Muscle layer of colon (tissue), 2 donors: ENCODE measurements around the gene ERICH4.

Source experiments
- H3K27ac ChIP-seq: one replicate; pipeline ENCODE4 v1.7.0; 2013; ENCODE audit warnings: low read depth, mild to moderate bottlenecking, low read length, moderate library complexity
- H3K27me3 ChIP-seq, 2 donors: one replicate each; pipeline ENCODE4 v1.7.0; 2013; ENCODE audit warnings: low read length in 2 of 2, mild to moderate bottlenecking in 2 of 2; ENCODE audit not compliant: insufficient read depth in 2 of 2, control insufficient read depth in 1 of 2
- H3K36me3 ChIP-seq: one replicate; pipeline ENCODE4 v1.7.0; 2013; ENCODE audit warnings: mild to moderate bottlenecking, low read length; ENCODE audit not compliant: insufficient read depth
- H3K4me1 ChIP-seq: one replicate; pipeline ENCODE4 v1.7.0; 2013; ENCODE audit warnings: mild to moderate bottlenecking, low read length; ENCODE audit not compliant: insufficient read depth
- H3K4me3 ChIP-seq, 2 donors: one replicate each; pipeline ENCODE4 v1.7.0; 2013; ENCODE audit warnings: low read length in 2 of 2, low read depth in 1 of 2, mild to moderate bottlenecking in 1 of 2, moderate library complexity in 1 of 2
- H3K9ac ChIP-seq: one replicate; pipeline ENCODE4 v1.7.0; 2013; ENCODE audit warnings: low read length
- H3K9me3 ChIP-seq: one replicate; pipeline ENCODE4 v1.7.0; 2013; ENCODE audit warnings: mild to moderate bottlenecking, low read length
- donor health status: abdominal sarcoma.
- donor health status: Adenocarcinoma of cecum.

Gene ERICH4

DNA sequence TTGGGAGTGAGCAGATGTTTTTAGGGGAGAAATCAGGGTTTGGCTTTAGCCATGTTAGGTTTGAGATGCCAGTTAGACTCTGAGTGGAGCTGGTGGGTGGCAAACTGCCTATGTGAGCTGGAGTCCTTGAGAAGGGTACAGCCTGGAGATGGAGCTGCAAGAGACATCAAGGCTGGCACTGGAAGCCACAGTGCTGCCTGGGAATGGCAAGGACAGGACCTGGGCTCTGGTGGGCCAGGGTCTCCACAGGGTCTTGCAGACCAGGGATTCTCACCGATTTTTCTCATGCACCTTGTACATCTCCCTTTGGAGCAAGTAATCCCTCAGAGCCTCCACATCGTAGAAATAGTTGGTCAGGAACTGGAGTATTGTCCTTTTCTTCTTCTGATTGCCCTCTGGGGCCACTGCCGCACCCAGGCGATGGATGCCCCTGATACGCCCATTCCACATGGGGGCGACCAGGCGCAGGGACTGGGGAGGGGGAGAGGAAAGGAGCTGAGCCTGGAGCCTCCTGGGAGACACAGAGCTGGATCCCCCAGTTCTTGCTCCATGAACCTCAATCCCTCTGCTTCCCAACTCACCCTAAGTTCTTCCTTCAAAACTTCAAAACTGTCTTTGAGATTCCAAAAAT lies 4.9 kb upstream of the ERICH4 start:
- Histone ChIP-seq H3K4me3 (no peak overlapping the region), H3K27me3 (peaks cover 0 to 5% of the 10 kb centered on the region in 2 donors), H3K9ac (no peak overlapping the region), H3K36me3 (peaks cover 9% of the 10 kb centered on the region), H3K9me3 (no peaks in the 10 kb centered on the region), H3K4me1 (peaks cover 13% of the 10 kb centered on the region), H3K27ac (no peak overlapping the region)

DNA sequence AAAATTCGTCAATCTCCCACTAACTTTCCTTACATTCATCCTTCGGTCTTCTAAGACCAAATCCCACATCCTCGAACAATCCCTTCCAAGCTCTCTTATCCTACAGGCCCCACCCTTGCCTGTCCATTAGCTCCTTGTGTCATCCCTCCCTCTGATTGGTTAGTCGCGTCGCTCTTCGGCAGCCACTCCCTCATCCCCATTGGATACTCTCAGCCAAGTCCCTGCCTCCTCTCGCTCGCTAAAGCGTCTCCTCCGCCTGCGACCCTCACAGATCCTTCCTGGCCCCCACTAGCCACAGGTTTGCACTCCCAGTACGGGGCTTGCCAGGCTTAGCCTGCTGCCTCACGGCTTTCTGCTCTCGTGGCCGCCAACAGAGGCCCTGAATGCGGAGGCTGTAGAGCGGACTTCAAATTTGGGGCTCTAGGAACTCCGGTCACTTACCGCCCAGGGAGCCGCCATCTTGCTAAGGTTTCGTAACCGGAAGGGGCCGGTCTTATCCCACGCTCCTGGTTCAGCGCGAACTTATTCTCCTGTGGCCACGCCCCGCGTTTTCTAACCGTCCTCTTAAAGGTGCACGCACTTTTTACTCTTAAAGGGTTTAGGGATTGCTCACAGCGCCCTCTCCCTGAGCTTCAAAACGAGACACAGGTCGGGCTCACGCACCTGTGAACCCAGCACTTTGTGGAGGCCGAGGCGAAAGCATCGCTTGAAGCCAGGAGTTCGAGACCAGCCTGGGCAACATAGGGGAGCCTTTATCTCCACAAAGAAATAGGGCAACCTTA lies 3.3 kb upstream of the ERICH4 start, which contains the start of gene DMAC2:
Gene DMAC2 (minus strand): TSS at position 472 of the 782 bp plus-strand sequence. CDS start 13 bp downstream, at position 459.
- Histone ChIP-seq H3K4me1 (peaks cover 13% of the 10 kb centered on the region), H3K4me3 (peak within 1 kb of the TSS; percentile 60 to 95), H3K9ac (peak within 1 kb of the TSS; percentile 58), H3K27me3 (peaks cover 0 to 5% of the 10 kb centered on the region in 2 donors), H3K27ac (peak within 1 kb of the TSS; percentile 90), H3K36me3 (peaks cover 3% of the 10 kb centered on the region), H3K9me3 (no peaks in the 10 kb centered on the region)

DNA sequence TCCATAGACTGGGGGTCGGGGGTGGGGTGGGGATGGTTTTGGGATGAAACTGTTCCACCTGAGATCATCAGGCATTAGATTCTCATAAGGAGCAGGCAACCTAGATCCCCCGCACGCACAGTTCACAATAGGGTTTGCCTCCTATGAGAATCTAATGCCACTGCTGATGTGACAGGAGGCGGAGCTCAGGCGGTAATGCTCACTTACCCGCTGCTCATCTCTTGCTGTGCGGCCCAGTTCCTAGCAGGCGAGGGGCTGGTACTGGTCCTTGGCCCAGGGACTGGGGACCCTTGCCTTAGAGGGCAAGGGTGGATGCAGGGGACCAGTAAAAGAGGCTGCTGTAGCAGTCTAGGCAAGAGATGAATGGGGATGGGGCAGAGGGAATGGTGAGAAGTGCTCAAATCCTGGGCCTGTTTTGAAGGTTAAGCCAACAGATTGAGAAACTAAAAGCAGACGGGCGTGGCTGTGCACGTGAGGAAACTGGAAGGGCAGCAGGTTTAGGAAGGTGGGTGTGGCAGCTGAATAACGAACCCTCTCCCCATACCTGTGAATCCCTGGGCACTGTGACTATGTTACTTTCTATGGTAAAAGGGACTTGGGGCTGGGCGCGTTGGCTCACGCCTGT lies 1.5 kb upstream of the ERICH4 start:
- H3K4me1 ChIP-seq, result peaks cover 13% of the 10 kb centered on the region
- no peaks in the 10 kb centered on the region for H3K9me3 ChIP-seq
- no peak overlapping the region for H3K9ac ChIP-seq
- peaks cover 0 to 5% of the 10 kb centered on the region in 2 donors for H3K27me3 ChIP-seq
- H3K27ac ChIP-seq, result no peak overlapping the region
- H3K36me3 ChIP-seq, result no peaks in the 10 kb centered on the region
- no peak overlapping the region for H3K4me3 ChIP-seq

DNA sequence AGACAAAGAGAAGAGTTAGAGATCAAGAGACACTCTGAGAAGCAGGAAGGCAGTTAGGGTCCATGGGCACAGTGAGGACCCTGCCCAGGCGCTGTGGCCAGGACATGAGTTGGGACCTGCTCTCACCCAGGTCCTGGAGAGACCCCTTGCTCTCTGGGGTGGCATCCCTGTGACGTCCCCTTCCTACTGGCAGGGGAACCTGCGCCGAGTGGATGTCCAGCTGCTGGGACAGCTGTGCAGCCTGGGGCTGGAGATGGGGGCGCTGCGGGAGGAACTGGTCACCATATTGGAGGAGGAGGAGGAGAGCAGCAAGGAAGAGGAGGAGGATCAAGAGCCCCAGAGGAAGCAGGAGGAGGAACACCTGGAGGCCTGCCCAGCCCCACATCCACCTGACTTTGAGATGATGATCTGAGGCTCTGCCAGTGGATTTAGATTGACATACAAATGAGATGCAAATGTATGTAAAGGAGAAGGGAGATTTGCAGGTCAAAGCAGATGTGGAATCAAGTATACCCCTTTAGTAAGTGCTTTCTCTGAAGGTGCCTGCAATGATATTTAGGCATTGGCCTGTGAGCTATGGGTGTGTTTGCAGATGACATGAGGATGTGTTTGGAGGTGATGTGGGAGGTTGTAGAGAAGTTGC lies 978 bp downstream of the ERICH4 start:
- Histone ChIP-seq H3K9me3 (no peaks in the 10 kb centered on the region), H3K4me3 (no peak overlapping the region), H3K4me1 (peaks cover 9% of the 10 kb centered on the region), H3K27me3 (peaks cover 0 to 5% of the 10 kb centered on the region in 2 donors), H3K36me3 (no peaks in the 10 kb centered on the region), H3K27ac (no peak overlapping the region), H3K9ac (no peak overlapping the region)

DNA sequence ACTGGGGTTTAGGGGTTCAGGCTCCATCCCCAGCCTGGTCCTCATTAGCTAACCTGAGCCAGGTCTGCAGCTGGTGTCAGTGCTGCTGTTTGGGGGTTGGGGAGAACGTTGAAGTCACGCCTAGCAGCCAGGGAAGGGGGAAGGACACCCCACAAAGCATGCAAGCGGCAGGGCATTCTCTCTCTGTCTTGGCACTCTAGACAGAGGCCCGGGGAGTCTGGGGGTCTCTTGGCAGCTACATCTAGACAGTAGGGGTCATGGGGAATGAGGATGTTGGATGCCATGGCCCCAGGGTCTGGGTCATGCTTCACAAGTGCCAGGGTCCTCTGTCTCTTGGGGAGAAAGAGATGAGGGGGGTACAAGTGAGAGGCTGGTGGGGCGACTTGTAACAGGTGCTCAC lies 2.6 kb downstream of the ERICH4 start:
- H3K4me3 ChIP-seq, result no peak overlapping the region
- H3K9ac ChIP-seq, result no peak overlapping the region
- H3K27me3 ChIP-seq, result peaks cover 0 to 5% of the 10 kb centered on the region in 2 donors
- H3K27ac ChIP-seq, result no peak overlapping the region
- H3K9me3 ChIP-seq, result no peaks in the 10 kb centered on the region
- no peaks in the 10 kb centered on the region for H3K4me1 ChIP-seq
- no peaks in the 10 kb centered on the region for H3K36me3 ChIP-seq

DNA sequence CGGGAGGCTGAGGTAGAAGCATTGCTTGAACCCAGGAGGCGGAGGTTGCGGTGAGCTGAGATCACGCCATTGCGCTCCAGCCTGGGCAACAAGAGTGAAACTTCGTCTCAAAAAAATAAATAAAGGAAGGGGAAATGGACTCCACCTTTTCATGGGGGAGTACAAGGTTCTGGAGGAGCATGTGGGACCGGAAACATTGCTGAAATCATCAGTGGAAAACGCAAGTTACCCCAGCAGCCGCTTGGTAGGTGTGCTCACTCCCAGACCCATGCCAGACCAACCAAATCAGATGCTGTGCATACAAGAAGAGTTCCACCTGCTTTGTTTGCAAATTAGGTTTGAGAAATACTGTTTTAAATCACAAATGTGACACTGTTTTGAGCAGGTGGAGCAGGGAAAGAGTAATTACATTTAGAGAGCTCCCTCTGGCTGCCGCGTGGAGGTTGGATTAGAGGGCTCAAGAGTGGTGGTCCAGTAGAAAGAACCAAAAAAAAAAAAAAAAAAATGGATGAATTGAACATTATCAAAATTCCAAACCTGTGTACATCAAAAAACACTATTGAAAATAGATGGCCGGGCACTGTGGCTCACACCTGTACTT lies 4.9 kb downstream of the ERICH4 start:
- Histone ChIP-seq H3K9ac (no peak overlapping the region), H3K27me3 (peaks cover 0 to under 1% of the 10 kb centered on the region in 2 donors), H3K36me3 (no peaks in the 10 kb centered on the region), H3K4me1 (no peaks in the 10 kb centered on the region), H3K27ac (no peak overlapping the region), H3K4me3 (no peak overlapping the region), H3K9me3 (no peaks in the 10 kb centered on the region)

DNA sequence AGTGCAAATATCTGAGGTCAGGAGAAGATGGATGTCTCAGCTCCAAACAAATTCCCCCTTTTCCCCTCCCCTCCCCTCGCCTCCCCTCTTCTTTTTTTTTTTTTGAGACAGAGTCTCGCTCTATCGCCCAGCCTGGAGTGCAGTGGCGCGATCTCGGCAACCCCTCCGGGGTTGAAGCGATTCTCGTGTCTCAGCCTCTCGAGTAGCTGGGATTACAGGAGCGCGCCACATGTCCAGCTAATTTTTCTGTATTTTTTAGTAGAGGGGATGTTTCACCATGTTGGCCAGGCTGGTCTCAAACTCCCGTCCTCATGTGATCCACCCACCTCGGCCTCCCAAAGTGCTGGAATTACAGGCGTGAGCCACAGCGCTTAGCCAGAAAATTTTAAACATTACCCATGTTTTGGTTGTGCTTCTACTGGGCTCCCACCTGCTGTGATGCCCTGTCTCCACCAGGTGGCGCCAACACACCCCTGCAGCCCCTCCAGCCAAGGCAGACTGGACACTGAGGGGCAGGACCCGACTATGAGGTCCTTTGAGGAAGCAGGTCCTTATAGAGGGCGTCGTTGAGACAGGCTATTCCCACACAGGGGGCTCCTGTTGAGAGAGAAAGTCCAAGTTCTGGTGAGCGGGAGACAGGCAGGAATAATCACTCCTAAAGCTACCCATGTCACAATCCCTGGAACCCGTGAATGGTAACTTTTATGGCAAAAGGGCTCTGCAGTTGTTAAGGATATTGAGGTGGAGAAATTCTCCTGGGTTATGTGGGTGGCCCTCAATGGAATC lies 6.3 kb downstream of the ERICH4 start:
- Histone ChIP-seq H3K27me3 (no peaks in the 10 kb centered on the region), H3K4me1 (no peaks in the 10 kb centered on the region), H3K36me3 (no peaks in the 10 kb centered on the region), H3K4me3 (no peak overlapping the region), H3K9ac (no peak overlapping the region), H3K27ac (no peak overlapping the region), H3K9me3 (no peaks in the 10 kb centered on the region)

DNA sequence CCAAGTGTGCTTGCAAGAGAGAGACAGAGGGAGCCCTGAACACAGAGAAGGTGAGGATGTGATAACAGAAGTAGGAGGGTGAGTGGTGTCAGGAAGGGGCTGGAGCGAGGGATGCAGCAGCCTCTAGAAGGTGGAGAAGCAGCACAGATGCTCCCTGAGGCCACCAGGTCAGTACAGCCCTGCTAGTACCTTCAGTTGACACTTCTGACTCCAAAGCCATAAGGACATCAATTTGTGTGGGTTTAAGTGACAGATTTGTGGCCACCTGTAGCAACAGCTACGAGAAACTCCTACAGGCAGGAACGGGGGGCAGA lies 6.9 kb downstream of the ERICH4 start:
- no peaks in the 10 kb centered on the region for H3K9me3 ChIP-seq
- no peaks in the 10 kb centered on the region for H3K27me3 ChIP-seq
- H3K4me1 ChIP-seq, result no peaks in the 10 kb centered on the region

DNA sequence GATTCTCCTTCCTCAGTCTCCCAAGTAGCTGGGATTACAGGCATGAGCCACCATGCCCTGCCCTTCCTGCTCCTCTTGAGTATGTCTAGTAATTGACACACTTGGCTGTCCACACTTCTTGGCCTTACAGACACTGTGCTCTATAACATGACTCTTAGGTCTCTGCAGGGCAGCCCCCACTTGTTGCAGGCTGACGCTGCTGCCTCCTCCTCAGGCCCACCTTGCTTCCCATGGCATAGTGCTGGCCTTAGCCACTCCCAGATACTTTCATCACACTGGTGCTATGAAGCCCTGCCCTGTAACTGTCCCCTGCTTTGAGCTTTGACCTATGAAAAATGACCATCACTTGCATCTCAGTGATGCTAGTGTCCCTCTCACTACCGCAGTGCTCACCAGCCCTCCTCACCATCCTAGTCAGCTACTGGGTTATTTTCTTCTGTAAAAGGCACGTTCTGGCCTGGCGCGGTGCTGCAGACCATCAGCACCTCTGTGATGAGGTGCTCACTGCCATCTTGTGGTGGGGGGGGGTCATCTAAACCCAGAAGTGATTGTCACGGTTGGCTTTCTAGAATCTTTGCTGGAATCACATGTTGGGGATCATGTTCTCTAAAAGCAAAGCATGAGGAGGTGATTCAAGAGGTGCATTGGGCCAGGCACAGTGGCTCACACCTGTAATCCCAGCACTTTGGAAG lies 9.8 kb downstream of the ERICH4 start:
- Histone ChIP-seq H3K9ac (no peak overlapping the region), H3K36me3 (no peaks in the 10 kb centered on the region), H3K9me3 (no peaks in the 10 kb centered on the region)

More for the DNA sequence above, 6.9 kb downstream of the ERICH4 start:
- no peak overlapping the region for H3K4me3 ChIP-seq
- H3K9ac ChIP-seq, result no peak overlapping the region
- H3K36me3 ChIP-seq, result no peaks in the 10 kb centered on the region
- H3K27ac ChIP-seq, result no peak overlapping the region

DNA sequence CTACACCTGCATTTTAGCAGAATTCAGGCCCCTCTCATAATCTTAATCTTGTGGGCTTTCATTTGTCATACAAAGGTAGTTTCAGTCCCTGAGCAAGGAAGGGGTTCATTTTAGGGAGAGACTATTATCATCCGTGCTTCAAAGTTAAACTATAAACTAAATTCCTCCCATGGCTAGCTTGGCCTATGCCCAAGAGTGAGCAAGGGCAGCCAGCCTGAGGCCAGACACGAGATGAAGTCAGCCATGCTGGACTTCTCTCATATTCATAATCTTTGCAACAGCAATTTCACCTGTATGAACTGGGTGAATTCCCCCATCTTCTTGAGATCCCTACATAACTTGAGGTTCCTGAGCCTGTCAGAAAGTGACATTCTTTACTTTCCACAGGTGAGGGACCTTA lies 13.0 kb downstream of the ERICH4 start:
- Histone ChIP-seq H3K9me3 (no peaks in the 10 kb centered on the region), H3K4me3 (no peak overlapping the region), H3K36me3 (no peaks in the 10 kb centered on the region), H3K27me3 (no peaks in the 10 kb centered on the region), H3K4me1 (no peaks in the 10 kb centered on the region), H3K27ac (no peak overlapping the region), H3K9ac (no peak overlapping the region)

More for the DNA sequence above, 9.8 kb downstream of the ERICH4 start:
- H3K27ac ChIP-seq, result no peak overlapping the region
- H3K4me3 ChIP-seq, result no peak overlapping the region
- H3K27me3 ChIP-seq, result no peaks in the 10 kb centered on the region
- no peaks in the 10 kb centered on the region for H3K4me1 ChIP-seq
